ENCODE measurements around the gene SLC9A9. TPM values are rescaled to one million over a fixed set of nuclear protein-coding genes. Genes with fewer than 3 reads are reported as not detected.
A peak's percentile ranks its signal among the peaks of the same experiment; 100 is the strongest.

Gene SLC9A9
- total and polyA plus RNA-seq, 10 of the 15 experiments (the other 5 are each of a cell fraction or from before 2014, with no cell fraction given) = 3.5 to 14.2 (median 9.3) TPM

DNA sequence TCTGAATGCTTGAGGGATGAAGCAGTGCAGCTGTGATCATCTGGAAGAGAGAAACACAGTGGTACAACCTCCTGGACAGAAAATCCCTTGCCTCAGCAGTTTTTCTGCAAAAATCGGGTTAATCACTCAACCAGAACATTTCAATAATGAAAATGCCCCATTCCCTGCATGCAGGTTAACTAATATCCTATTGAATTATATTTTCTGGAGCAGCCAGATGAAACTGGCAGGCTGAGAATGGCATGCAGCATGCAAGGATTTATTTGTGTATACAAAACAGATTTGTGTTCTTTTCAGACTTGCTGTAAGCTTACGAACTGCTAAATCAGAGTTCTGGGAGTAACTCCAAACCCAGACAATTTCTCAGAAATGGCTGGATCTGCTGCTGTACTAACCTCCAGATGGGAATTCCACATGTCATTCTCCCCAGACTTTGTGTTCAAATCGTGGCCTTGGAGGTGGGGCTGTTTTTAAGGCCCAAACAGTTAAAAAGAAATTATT lies 39.1 kb downstream of the SLC9A9 start (continued):
- no peak for TF ChIP-seq CHD2 (IDR thresholded peaks at IDR 0.05; ENCODE audit: borderline replicate concordance, low read depth, low read length)
- TF ChIP-seq RAD51 (IDR thresholded peaks at IDR 0.05) = no peak
- TF ChIP-seq MYB (IDR thresholded peaks at IDR 0.05; ENCODE audit: borderline replicate concordance, low read depth, low read length) = no peak
- TF ChIP-seq IKZF2 (IDR thresholded peaks at IDR 0.05) = no peak
- TF ChIP-seq, protein P1, sequence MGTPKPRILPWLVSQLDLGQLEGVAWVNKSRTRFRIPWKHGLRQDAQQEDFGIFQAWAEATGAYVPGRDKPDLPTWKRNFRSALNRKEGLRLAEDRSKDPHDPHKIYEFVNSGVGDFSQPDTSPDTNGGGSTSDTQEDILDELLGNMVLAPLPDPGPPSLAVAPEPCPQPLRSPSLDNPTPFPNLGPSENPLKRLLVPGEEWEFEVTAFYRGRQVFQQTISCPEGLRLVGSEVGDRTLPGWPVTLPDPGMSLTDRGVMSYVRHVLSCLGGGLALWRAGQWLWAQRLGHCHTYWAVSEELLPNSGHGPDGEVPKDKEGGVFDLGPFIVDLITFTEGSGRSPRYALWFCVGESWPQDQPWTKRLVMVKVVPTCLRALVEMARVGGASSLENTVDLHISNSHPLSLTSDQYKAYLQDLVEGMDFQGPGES (IDR thresholded peaks at IDR 0.05) = no peak

DNA sequence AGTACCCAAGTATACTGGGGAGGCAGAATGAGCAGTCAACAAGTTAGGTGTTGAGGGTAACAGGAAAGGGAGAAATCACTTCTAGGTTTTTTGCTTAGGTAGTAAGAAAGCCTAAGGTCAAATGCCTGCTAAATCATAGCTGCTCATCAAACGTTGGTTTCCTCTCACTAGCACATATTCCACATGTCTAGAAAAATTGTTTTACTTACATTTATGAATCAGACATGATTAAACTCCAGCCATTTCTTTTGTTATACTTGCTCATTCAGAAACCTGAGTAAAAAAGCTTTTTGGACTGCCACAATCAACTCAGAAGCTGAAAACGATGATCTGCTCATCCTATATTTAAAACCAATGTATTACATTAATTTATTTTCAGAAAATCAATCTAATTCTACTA lies 40.2 kb downstream of the SLC9A9 start:
- no peak overlapping the region for H3K4me3 ChIP-seq
- no peak for DNase-seq (ENCODE audit: low read depth, low spot score)
- no peak overlapping the region for H3K4me2 ChIP-seq (ENCODE audit: control insufficient read depth, insufficient read depth)
- H3K4me1 ChIP-seq (ENCODE audit: control insufficient read depth, insufficient read depth, low read length) = peaks cover 12% of the 10 kb centered on the region
- no peak for FAIRE-seq
- ChIA-PET POLR2A (no interaction called here), RAD21 (ENCODE audit: unreplicated experiment) (no interaction called here), SMC1A (ENCODE audit: uncharacterized antibody, unreplicated experiment) (no interaction called here), CTCF (no interaction called here)
- no peaks in the 10 kb centered on the region for H4K20me1 ChIP-seq (ENCODE audit: control insufficient read depth, insufficient read depth)
- no peaks in the 10 kb centered on the region for H3K79me2 ChIP-seq (ENCODE audit: control insufficient read depth, insufficient read depth, low read length)
- H3K27me3 ChIP-seq (replicated peaks in 1 of 2; ENCODE audit: control insufficient read depth in 2 of 2, insufficient read depth in 2 of 2, low read length in 1 of 2) = no peaks in the 10 kb centered on the region
- 3% methylated on average over 2 of the region's 2 CpGs for WGBS (ENCODE audit: insufficient coverage, insufficient replicate concordance, low lambda C conversion rate, missing lambda C conversion rate)
- H3K27ac ChIP-seq (ENCODE audit: control insufficient read depth, insufficient read depth) = no peak overlapping the region
- no peak overlapping the region for H2AFZ ChIP-seq (ENCODE audit: control insufficient read depth, low read depth, low read length)
- peak; percentile 52; the same call in 1 of the 2 replicates for TF ChIP-seq JUNB (IDR thresholded peaks at IDR 0.05)
- TF ChIP-seq NR2C1 (IDR thresholded peaks at IDR 0.05) = no peak
- no peak for TF ChIP-seq GABPA (IDR thresholded peaks at IDR 0.05; ENCODE audit: low read depth)
- no peak for TF ChIP-seq TCF3 (IDR thresholded peaks at IDR 0.05; ENCODE audit: borderline replicate concordance, insufficient read depth, low read depth, low read length)
- no peak for TF ChIP-seq EP300 (IDR thresholded peaks at IDR 0.05; ENCODE audit: borderline replicate concordance in 1 of 2, control insufficient read depth in 1 of 2, low read depth in 2 of 2, low read length in 2 of 2)
- TF ChIP-seq MYB (IDR thresholded peaks at IDR 0.05; ENCODE audit: borderline replicate concordance, low read depth, low read length) = no peak
- no TSS peak for BruUV-seq (replicated peaks)
- H3K36me3 ChIP-seq (ENCODE audit: control insufficient read depth in 2 of 2, insufficient read depth in 2 of 2, low read length in 1 of 2) = no peaks in the 10 kb centered on the region
- intact Hi-C loops (cut with micrococcal nuclease; ENCODE audit: unreplicated experiment) (no loop called here), in situ Hi-C loops (cut with MboI) (no loop called here)
- ATAC-seq = no peak
- no peaks in the 10 kb centered on the region for H3K9me3 ChIP-seq (replicated peaks; ENCODE audit: control insufficient read depth, insufficient read depth, low read length)
- H3K9ac ChIP-seq (ENCODE audit: control insufficient read depth, insufficient read depth, low read length) = no peak overlapping the region
